GM19238 (cell line): ENCODE measurements around the gene LIPC.

Experiments used
- DNase-seq: peaks from one replicate; pipeline ENCODE4 v3.0.0; 2011; ENCODE audit warnings: low spot score; ENCODE audit not compliant: insufficient read length

LIPC gene

DNA sequence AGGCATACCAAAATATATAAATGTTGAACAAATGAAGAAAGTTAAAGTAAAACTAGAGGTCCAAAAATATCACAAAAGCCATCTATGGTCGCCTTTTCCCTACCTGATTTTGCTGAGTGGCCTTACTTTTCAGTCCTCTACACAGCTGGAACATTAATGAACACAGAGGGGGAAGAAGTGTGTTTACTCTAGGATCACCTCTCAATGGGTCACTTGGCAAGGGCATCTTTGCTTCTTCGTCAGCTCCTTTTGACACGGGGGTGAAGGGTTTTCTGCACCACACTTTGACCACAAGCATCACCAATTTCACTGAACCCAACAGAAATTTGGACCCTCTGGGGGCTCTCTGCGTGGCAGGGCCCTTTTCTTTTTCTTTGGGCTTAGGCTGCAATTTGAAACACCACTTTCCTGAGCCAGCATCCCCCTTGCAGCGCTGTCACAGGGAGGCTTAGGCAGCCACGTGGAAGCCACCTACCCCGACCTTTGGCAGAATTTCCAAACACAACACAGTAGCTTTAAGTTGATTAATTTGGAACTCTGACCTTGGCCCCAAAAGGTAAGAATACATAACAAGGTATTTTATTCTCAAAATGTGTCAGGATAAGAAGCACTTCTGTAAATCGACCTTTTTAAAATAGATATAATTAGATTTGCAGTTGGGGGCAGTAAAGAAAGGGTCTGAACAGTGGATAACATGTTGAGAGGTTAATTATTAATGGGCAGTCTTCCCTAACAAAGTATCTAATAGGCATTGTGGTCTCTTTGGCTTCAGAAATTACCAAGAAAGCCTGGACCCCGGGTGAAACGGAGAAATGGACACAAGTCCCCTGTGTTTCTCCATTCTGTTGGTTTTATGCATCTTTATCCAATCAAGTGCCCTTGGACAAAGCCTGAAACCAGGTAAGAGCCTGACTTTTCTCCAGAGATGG lies at the start of gene LIPC:
Gene LIPC, plus strand, starts transcription at position 771 of the 929 bp plus-strand sequence. Its CDS starts 42 bp downstream, at position 813.
- DNase-seq, result no peak

GRCh38 chr15:58383876-58384275 lies 47.9 kb upstream of the LIPC start:
- no peak for DNase-seq

GRCh38 chr15:58384667-58385066 lies 47.1 kb upstream of the LIPC start:
- DNase-seq, result no peak

DNA sequence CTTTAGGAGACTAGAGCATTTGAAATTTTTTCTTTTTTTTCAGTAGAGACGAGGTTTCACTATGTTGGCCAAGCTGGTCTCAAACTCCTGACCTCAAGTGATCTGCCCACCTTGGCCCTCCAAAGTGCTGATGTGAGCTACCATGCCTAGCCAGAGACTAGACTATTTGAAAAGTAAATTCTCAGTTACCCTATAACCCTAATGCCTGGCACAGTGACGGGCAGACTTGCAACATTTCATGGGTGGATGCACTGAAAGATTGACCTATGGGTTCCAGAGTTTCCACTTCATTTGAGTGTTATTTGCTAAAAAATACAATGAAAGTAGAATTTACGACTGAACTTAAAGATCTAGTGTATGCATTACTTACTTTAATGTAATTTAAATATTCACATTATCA lies 45.7 kb upstream of the LIPC start:
- DNase-seq, result no peak

DNA sequence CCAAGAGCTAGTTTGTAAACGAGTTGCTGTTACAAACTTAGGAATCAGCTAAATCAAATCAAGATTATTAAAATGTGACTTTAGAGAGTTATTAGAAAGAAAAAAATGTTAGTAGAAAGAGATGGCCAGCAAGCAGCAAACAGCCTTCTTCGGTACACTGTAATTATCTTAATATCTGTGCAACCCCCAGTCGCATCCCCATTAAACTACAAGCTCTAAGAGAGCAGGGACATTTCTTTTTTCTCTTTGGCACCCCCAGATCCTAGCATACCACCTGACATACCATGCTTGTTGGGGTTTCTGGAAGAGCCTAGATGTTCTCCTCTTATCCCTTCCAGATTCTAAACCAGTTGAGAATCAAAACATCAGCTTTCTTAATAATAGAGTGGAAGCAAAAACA lies 45.1 kb upstream of the LIPC start:
- DNase-seq, result no peak

DNA sequence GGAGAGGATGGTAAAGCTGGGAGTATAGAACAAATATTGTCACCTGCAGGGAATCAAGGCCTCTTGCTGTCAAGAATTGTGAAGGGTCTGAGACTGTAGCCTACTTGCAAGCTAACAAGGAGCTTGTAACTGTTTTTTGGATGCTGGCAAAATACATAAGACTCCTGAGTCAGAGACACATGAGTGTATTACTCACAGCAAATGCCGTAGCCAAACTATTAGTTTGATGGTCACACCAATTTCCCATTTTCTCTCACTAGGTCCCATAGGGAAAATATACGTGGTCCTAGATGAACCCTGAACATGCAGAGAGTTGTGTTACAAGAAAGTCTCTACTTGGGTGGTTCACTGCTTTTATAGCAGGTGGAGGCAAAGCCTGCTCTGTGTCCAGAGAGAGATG lies 44.7 kb upstream of the LIPC start:
- no peak for DNase-seq

- DNase-seq, result no peak
Measured at GRCh38 chr15:58388211-58388610, 43.6 kb upstream of the LIPC start.

GRCh38 chr15:58390118-58390517 lies 41.7 kb upstream of the LIPC start:
- no peak for DNase-seq

- DNase-seq, result no peak
Measured at GRCh38 chr15:58390655-58391054, 41.1 kb upstream of the LIPC start.

GRCh38 chr15:58391088-58391487 lies 40.7 kb upstream of the LIPC start:
- no peak for DNase-seq

GRCh38 chr15:58392141-58392540 lies 39.6 kb upstream of the LIPC start:
- DNase-seq, result no peak

- DNase-seq, result no peak
Measured at GRCh38 chr15:58392611-58393161, 39.1 kb upstream of the LIPC start.

DNA sequence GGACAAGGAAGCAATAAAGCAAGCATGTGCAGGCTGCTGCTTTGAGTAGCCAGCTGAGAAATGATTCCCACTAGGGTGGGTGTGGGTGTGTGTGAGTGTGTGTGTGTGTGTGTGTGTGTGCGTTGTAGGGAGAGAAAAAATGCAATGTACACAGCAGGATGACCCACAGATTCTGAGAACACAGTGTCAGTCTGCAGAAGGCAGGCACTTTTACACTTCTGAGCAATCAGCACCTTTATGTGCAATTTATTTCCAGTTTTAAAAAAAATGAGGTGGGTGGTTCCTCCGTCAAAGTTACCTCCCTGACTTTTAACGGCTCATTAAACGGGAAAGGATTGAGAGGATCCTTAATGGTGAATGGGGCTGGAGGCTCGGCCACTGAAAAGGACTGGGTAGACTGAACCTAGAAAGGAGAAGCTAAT lies 38.5 kb upstream of the LIPC start:
- DNase-seq, result no peak

DNA sequence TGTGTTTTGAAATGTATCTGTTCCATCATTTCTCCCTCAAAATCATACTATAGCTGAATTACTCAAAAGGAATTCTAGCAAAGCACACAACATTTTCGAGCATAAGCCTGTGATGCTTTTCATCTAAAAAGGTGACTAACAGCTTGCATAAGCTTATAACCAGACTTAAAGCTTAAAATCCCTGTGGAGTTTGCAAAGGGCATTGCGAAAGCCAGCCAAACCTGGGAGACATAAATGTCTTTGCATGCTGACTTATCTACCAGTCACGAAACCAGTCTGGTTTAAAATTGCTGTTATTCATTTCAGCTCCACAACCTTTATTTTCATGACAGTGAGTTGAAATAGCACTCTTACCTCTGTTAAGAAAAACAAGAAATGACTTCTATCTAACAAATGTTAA lies 35.6 kb upstream of the LIPC start:
- DNase-seq, result no peak

DNA sequence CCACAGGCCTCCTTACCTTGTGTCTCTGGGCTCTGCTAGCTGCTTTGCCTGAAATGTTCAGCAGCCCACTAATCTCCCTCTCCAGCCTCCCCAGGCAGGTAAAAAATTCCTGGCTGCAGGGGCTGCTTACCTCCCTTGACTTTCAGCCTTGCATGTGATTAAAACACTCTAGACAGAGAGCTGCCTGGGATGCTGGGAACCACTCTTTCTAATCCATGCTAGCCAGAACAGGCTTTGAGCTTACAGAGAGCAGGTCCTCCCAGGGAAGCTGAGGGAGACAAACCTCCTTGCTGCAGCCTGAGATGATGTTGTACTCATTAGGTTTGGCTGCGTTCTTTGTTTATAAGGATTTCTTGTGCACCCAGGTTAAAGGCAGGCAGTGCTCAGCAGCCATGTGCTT lies 33.7 kb upstream of the LIPC start:
- no peak for DNase-seq

- no peak for DNase-seq
Measured at GRCh38 chr15:58398643-58399042, 33.1 kb upstream of the LIPC start.

DNA sequence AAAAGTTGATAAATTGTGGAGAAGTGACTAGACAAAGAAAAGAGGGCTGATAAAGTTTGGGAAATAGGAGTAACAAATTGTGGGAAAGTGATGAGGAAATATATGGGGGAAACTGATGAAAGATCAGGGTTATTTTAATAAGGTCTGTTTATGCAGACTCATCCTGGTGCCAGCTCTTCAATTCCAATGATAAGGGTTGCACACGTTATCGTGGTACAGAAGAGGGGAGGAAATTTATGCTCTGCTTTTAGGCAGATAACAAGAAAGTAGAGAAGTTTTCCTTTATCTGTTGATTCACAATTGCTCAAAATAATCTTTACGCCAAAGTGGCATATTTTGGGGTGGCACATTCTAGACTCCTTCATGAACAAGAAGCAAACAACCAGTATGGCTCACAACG lies 32.1 kb upstream of the LIPC start:
- no peak for DNase-seq

GRCh38 chr15:58401276-58401675 lies 30.5 kb upstream of the LIPC start:
- no peak for DNase-seq

- no peak for DNase-seq
Measured at GRCh38 chr15:58401991-58402649, 29.7 kb upstream of the LIPC start.

GRCh38 chr15:58403581-58403980 lies 28.2 kb upstream of the LIPC start:
- DNase-seq, result no peak

DNA sequence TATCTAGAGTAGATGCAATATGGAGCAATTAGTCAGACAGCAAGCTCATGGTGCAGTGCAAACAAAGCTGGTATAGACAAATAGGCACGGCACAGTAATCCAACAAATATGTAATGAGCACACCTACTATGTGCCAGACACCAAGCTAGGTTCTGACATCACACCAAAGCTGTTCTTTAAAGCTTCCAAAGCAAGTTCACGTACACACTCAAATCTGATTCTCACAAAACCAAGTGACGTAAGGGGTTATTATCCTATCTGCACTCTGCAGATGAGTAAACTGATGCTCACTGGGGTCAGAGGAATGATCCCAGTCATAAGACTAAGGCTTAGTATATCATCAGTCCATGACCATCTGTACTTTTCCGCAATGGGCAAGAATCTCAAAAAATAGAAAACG lies 27.8 kb upstream of the LIPC start:
- no peak for DNase-seq

DNA sequence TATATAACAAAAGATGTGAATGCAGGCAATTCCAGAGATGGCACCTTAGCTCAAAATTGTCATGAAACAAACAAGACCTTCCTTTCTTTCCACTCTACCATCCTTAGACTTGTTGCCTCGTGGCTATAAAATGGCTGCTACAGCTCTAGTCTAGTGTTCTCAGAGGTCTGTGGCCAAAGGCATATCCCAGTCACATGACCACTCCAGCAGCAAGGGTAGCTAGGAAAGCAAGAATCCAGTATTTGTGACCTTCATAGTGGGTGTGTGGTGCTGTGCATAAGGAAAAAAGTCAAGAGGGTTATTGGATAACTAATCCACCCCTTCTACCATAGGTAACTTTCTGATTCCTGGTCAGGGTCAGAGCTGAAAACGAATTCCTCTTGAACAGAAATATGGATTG lies 27.1 kb upstream of the LIPC start:
- DNase-seq, result no peak
